Tibial nerve (tissue), 4 donors: Measurements from ENCODE around the gene PET100. TPM values are rescaled to one million over a fixed set of nuclear protein-coding genes. Genes with fewer than 3 reads are reported as not detected.

ENCODE experiments used
- DNase-seq, 2 donors: peaks; one replicate each; pipeline ENCODE4 v3.0.0-alpha.2; 2019; ENCODE audit warnings: low spot score in 2 of 2
- H3K27ac ChIP-seq, 4 donors: fragments of 200-600 bp; sonication (generic) in 3 of 4; one replicate each; pipeline ENCODE4 v1.5.1; 2017 to 2019; ENCODE audit warnings: mild to moderate bottlenecking in 1 of 4
- H3K27me3 ChIP-seq, 2 donors: fragments of 200-600 bp; sonication (generic) in 1 of 2; one replicate each; pipeline versions ENCODE4 v1.5.1 to v1.6.0; 2017 to 2019
- H3K36me3 ChIP-seq, 3 donors: fragments of 200-600 bp; sonication (generic); one replicate each; pipeline ENCODE4 v1.5.1; 2018 to 2019
- H3K4me1 ChIP-seq, 4 donors: fragments of 200-600 bp; sonication (generic) in 3 of 4; one replicate each; pipeline ENCODE4 v1.5.1; 2017 to 2019
- H3K4me3 ChIP-seq, 4 donors: fragments of 200-600 bp; sonication (generic) in 3 of 4; one replicate each; pipeline ENCODE4 v1.5.1; 2017 to 2019; ENCODE audit warnings: mild to moderate bottlenecking in 1 of 4, moderate library complexity in 1 of 4
- H3K9me3 ChIP-seq, 4 donors: fragments of 200-600 bp; sonication (generic) in 3 of 4; one replicate each; pipeline ENCODE4 v1.5.1; 2017 to 2019
- CTCF ChIP-seq, 5 experiments: fragments of 200-600 bp in 3 of 5; fragments of 450-650 bp in 2 of 5; sonication (generic) in 3 of 5; IDR thresholded peaks; one replicate each; pipeline ENCODE4 v1.5.1; 2016 to 2019; ENCODE audit warnings: antibody characterized with exemption in 5 of 5, mild to moderate bottlenecking in 3 of 5, moderate library complexity in 2 of 5
- EP300 ChIP-seq, 2 donors: sonication (generic); formaldehyde crosslinking; IDR thresholded peaks; one replicate each; pipeline ENCODE4 v1.6.1; 2017; ENCODE audit warnings: antibody characterized with exemption in 2 of 2, mild to moderate bottlenecking in 1 of 2
- POLR2A ChIP-seq, 2 donors: fragments of 450-650 bp; IDR thresholded peaks; one replicate each; pipeline ENCODE4 v1.6.1; 2017; ENCODE audit warnings: antibody characterized with exemption in 2 of 2, mild to moderate bottlenecking in 2 of 2, moderate library complexity in 2 of 2
- WGBS, 2 donors: methylation state at CpG; one replicate each; pipeline ENCODE4 v1.1.5; 2018; 5-methylcytosine and 5-hydroxymethylcytosine counted together
- total RNA-seq, 4 donors: library from RNA; depleted of rRNA; stranded (reverse); fragments of >200 nt; gene quantifications; one replicate each; pipeline ENCODE4 v1.1.0, GENCODE V29; 2016

Gene PET100
- total RNA-seq, 4 donors from 2014 or later = 10.8 to 39.9 (median 30.6) TPM

- H3K4me3 ChIP-seq = no peak overlapping the region
- H3K4me1 ChIP-seq = peaks cover 4 to 39% (median 25%) of the 10 kb centered on the region in 4 donors
- H3K27me3 ChIP-seq = no peaks in the 10 kb centered on the region
- 88 to 94% methylated on average over 24 of the region's 24 CpGs for WGBS, 2 donors
- H3K9me3 ChIP-seq = no peaks in the 10 kb centered on the region
- H3K36me3 ChIP-seq = peaks cover 2 to 60% (median 16%) of the 10 kb centered on the region in 3 donors
- DNase-seq = no peak
- H3K27ac ChIP-seq = no peak overlapping the region
- TF ChIP-seq POLR2A (IDR thresholded peaks at IDR 0.05) (no peak), CTCF (IDR thresholded peaks at IDR 0.05) (no peak), EP300 (IDR thresholded peaks at IDR 0.05) (no peak)
These were observed 2.4 kb upstream of the PET100 start for GRCh38 chr19:7627166-7627565.

DNA sequence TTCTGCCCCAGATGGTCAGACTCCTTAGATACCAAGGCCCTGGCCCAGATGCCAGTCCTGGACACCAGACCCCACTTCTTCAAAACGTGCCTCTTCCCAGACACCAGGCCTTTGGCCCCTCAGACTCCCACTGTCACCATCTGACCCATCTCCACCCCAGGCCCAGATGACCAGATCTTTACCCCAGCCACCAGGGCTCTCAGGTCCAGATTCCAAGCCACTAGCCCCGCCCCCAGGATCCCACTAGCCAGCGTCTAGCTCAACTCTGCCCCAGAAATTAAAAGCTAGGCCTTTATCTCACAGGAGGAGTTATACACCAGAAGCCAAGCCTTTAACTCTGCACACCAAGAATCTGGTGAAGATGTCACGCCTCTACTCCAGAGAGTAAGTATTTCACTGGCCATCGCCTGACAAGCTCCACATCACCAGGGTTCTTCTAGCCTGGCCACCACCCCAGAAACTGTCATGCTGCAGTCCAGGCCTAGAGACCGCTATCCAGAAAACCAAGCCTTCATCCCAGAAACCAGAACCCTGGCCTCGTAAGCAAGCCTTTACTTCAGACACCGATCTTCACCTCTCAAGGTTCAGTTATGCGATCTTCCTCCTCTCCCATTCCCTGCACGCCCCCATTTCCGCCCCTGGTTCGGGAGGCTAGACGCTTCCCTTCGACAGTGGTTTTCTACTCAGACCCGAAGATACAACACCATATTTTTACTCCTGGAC, 843 bp upstream of the PET100 start:
- Histone ChIP-seq H3K36me3 (peaks cover 1 to 52% (median 2%) of the 10 kb centered on the region in 3 donors), H3K27ac (peak overlapping the region; percentile 78 to 91 (median 86)), H3K4me3 (peak overlapping the region; percentile 81 to 100 (median 90))

DNA sequence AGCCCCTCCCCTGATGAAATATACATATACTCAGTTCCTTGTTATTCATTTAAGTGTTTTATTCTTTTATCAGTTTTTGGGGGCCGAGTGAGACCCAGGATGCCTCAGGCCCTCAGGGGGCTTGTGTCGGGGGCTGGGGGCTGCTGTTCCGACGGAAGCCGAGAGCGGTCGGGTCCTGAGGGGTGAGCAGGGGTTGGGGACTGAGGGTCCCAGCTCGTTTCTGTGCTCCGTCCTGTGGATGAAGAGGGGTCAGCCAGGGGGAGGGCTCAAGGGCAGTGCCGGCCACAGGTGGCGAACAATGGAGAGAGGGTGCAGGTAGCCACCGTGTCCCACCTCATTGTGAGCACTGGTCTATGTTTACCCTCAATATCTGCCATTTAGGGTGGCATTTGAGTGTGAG, 2.0 kb downstream of the PET100 start:
- Histone ChIP-seq H3K4me3 (no peak overlapping the region), H3K36me3 (peaks cover 0 to 23% (median 0%) of the 10 kb centered on the region in 3 donors), H3K4me1 (peaks cover 4 to 40% (median 25%) of the 10 kb centered on the region in 4 donors), H3K27me3 (peaks cover 0 to 3% of the 10 kb centered on the region in 2 donors), H3K9me3 (no peaks in the 10 kb centered on the region), H3K27ac (no peak overlapping the region)
- WGBS, 2 donors = 85 to 88% methylated on average over 12 of the region's 12 CpGs
- no peak for TF ChIP-seq EP300 (IDR thresholded peaks at IDR 0.05)
- TF ChIP-seq CTCF (IDR thresholded peaks at IDR 0.05) = no peak
- TF ChIP-seq POLR2A (IDR thresholded peaks at IDR 0.05) = no peak
- DNase-seq = no peak

More for the DNA sequence above, 843 bp upstream of the PET100 start:
- H3K4me1 ChIP-seq = peaks cover 4 to 39% (median 25%) of the 10 kb centered on the region in 4 donors
- 4 to 5% methylated on average over 15 of the region's 15 CpGs for WGBS, 2 donors
- TF ChIP-seq POLR2A (IDR thresholded peaks at IDR 0.05) = no peak
- TF ChIP-seq CTCF (IDR thresholded peaks at IDR 0.05) = no peak
- no peak for TF ChIP-seq EP300 (IDR thresholded peaks at IDR 0.05)
- no peak for DNase-seq
- H3K27me3 ChIP-seq = no peaks in the 10 kb centered on the region
- H3K9me3 ChIP-seq = no peaks in the 10 kb centered on the region

GRCh38 chr19:7632340-7633203, 3.0 kb downstream of the PET100 start:
- no peak for DNase-seq
- Histone ChIP-seq H3K27ac (no peak overlapping the region), H3K4me1 (peaks cover 4 to 39% (median 25%) of the 10 kb centered on the region in 4 donors), H3K4me3 (no peak overlapping the region), H3K27me3 (peaks cover 0 to 13% of the 10 kb centered on the region in 2 donors), H3K36me3 (peaks cover 0 to 15% (median 0%) of the 10 kb centered on the region in 3 donors), H3K9me3 (no peaks in the 10 kb centered on the region)
- no peak for TF ChIP-seq POLR2A (IDR thresholded peaks at IDR 0.05)
- no peak for TF ChIP-seq CTCF (IDR thresholded peaks at IDR 0.05)
- no peak for TF ChIP-seq EP300 (IDR thresholded peaks at IDR 0.05)
- 87 to 90% methylated on average over 35 to 39 of the region's 40 CpGs for WGBS, 2 donors
